Tibial nerve (tissue), 4 donors: Measurements from ENCODE around the gene HMX1. TPM values are rescaled to one million over a fixed set of nuclear protein-coding genes. Genes with fewer than 3 reads are reported as not detected.

Experiments used
- DNase-seq, 2 donors: peaks; one replicate each; pipeline ENCODE4 v3.0.0-alpha.2; 2019; ENCODE audit warnings: low spot score in 2 of 2
- H3K27ac ChIP-seq, 4 donors: fragments of 200-600 bp; sonication (generic) in 3 of 4; one replicate each; pipeline ENCODE4 v1.5.1; 2017 to 2019; ENCODE audit warnings: mild to moderate bottlenecking in 1 of 4
- H3K27me3 ChIP-seq, 2 donors: fragments of 200-600 bp; sonication (generic) in 1 of 2; one replicate each; pipeline versions ENCODE4 v1.5.1 to v1.6.0; 2017 to 2019
- H3K36me3 ChIP-seq, 3 donors: fragments of 200-600 bp; sonication (generic); one replicate each; pipeline ENCODE4 v1.5.1; 2018 to 2019
- H3K4me1 ChIP-seq, 4 donors: fragments of 200-600 bp; sonication (generic) in 3 of 4; one replicate each; pipeline ENCODE4 v1.5.1; 2017 to 2019
- H3K4me3 ChIP-seq, 4 donors: fragments of 200-600 bp; sonication (generic) in 3 of 4; one replicate each; pipeline ENCODE4 v1.5.1; 2017 to 2019; ENCODE audit warnings: mild to moderate bottlenecking in 1 of 4, moderate library complexity in 1 of 4
- H3K9me3 ChIP-seq, 4 donors: fragments of 200-600 bp; sonication (generic) in 3 of 4; one replicate each; pipeline ENCODE4 v1.5.1; 2017 to 2019
- EP300 ChIP-seq, 2 donors: sonication (generic); formaldehyde crosslinking; IDR thresholded peaks; one replicate each; pipeline ENCODE4 v1.6.1; 2017; ENCODE audit warnings: antibody characterized with exemption in 2 of 2, mild to moderate bottlenecking in 1 of 2
- POLR2A ChIP-seq, 2 donors: fragments of 450-650 bp; IDR thresholded peaks; one replicate each; pipeline ENCODE4 v1.6.1; 2017; ENCODE audit warnings: antibody characterized with exemption in 2 of 2, mild to moderate bottlenecking in 2 of 2, moderate library complexity in 2 of 2
- WGBS, 2 donors: methylation state at CpG; one replicate each; pipeline ENCODE4 v1.1.5; 2018; 5-methylcytosine and 5-hydroxymethylcytosine counted together
- total RNA-seq, 4 donors: library from RNA; depleted of rRNA; stranded (reverse); fragments of >200 nt; gene quantifications; one replicate each; pipeline ENCODE4 v1.1.0, GENCODE V29; 2016
- TF ChIP-seq, protein P1 (sequence below), 5 experiments: fragments of 200-600 bp in 3 of 5; fragments of 450-650 bp in 2 of 5; sonication (generic) in 3 of 5; IDR thresholded peaks; one replicate each; pipeline ENCODE4 v1.5.1; 2016 to 2019; ENCODE audit warnings: antibody characterized with exemption in 5 of 5, mild to moderate bottlenecking in 3 of 5, moderate library complexity in 2 of 5

HMX1 gene
- total RNA-seq, 4 donors from 2014 or later, result 0.21 TPM; not detected in 3

DNA sequence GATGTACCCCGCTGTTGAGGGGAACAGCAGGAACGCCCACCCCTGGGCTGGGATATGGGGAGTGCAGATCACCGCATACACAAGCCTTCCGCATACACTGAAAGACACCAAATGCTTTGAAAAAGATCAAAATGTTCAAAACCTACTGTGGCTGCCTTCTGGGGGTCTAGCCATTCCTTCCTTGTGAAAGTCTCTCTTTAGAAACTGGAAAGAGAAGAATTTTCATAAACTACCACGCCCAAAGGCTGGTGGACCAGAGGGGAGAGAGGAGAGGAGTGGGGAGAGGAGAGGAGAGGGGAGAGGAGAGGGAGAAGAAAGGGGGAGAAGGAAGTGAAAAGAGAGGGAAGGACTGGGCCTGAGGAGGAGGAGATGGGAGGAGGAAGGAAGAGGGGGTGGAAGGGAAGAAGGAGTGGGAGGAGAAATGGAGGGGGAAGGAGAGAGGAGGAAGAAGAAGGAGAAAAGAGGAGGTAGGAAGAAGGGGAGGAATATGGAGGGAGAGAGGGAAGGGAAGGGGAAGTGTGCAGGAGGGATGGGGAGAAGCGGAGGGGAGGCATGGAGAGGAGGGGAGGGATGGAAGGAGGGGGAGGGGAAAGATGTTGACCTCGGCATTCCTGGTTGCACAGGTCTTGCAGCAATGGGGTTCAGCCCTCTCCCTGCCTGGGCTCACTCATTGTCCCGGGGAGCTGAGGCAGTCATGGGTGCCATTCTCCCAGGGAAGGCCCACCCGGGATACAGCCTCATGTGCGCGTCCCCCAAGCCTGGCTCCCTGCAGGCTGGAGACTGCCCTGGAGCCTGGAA, 5.5 kb upstream of the HMX1 start:
- Histone ChIP-seq H3K36me3 (no peaks in the 10 kb centered on the region), H3K27ac (no peak overlapping the region), H3K4me3 (no peak overlapping the region), H3K27me3 (peaks cover 0 to 68% of the 10 kb centered on the region in 2 donors), H3K9me3 (no peaks in the 10 kb centered on the region), H3K4me1 (peaks cover 0 to 18% (median 0%) of the 10 kb centered on the region in 4 donors)
- DNase-seq, result no peak
- TF ChIP-seq EP300 (IDR thresholded peaks at IDR 0.05), result no peak
- no peak for TF ChIP-seq POLR2A (IDR thresholded peaks at IDR 0.05)
- TF ChIP-seq, protein P1, sequence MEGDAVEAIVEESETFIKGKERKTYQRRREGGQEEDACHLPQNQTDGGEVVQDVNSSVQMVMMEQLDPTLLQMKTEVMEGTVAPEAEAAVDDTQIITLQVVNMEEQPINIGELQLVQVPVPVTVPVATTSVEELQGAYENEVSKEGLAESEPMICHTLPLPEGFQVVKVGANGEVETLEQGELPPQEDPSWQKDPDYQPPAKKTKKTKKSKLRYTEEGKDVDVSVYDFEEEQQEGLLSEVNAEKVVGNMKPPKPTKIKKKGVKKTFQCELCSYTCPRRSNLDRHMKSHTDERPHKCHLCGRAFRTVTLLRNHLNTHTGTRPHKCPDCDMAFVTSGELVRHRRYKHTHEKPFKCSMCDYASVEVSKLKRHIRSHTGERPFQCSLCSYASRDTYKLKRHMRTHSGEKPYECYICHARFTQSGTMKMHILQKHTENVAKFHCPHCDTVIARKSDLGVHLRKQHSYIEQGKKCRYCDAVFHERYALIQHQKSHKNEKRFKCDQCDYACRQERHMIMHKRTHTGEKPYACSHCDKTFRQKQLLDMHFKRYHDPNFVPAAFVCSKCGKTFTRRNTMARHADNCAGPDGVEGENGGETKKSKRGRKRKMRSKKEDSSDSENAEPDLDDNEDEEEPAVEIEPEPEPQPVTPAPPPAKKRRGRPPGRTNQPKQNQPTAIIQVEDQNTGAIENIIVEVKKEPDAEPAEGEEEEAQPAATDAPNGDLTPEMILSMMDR (IDR thresholded peaks at IDR 0.05), result no peak
- 4 to 6% methylated on average over 8 to 11 of the region's 11 CpGs for WGBS, 2 donors

DNA sequence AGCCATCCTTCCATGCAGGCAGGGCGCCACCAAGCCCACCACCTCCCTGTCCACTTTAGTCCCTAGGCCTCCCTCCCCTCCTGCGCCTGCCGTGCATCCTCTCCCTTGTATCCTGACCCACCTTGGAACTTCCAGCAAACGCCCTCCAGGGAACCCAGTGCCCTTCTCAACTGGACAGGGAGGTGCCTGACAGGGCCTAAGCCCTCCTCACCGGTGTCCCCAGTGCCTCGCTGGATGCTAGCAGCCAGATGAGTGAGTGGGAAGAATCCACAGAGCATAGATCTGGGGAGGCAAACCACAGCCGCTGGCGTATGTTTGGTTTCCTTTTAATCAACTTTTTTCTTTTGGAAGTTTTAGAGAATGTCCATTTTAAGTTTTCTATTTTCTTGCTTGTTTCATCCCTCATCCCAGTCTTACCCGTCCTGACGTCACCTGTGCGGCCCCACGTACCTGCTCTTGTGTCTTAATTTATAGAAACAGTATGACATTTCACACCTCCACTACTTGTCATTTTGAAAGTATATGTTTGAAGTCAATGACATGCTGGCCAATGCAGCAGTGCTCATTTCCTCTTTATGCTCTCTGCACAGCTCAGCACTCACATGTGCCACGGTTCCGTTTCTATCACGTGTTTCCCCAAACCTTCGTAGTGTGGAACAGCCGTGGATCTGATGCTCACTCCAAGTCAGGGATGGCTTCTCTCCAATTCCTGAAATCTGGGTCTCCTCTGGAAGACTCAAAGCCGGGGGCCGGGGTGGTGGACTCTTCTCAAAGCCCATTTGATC, 3.4 kb upstream of the HMX1 start:
- Histone ChIP-seq H3K9me3 (no peaks in the 10 kb centered on the region), H3K27me3 (peaks cover 0 to 79% of the 10 kb centered on the region in 2 donors), H3K4me3 (no peak overlapping the region), H3K36me3 (no peaks in the 10 kb centered on the region), H3K4me1 (peaks cover 0 to 29% (median 0%) of the 10 kb centered on the region in 4 donors), H3K27ac (no peak overlapping the region)
- TF ChIP-seq EP300 (IDR thresholded peaks at IDR 0.05), result no peak
- no peak for TF ChIP-seq POLR2A (IDR thresholded peaks at IDR 0.05)
- TF ChIP-seq, protein P1 (IDR thresholded peaks at IDR 0.05), result no peak
- 10 to 19% methylated on average over 19 of the region's 19 CpGs for WGBS, 2 donors
- no peak for DNase-seq

DNA sequence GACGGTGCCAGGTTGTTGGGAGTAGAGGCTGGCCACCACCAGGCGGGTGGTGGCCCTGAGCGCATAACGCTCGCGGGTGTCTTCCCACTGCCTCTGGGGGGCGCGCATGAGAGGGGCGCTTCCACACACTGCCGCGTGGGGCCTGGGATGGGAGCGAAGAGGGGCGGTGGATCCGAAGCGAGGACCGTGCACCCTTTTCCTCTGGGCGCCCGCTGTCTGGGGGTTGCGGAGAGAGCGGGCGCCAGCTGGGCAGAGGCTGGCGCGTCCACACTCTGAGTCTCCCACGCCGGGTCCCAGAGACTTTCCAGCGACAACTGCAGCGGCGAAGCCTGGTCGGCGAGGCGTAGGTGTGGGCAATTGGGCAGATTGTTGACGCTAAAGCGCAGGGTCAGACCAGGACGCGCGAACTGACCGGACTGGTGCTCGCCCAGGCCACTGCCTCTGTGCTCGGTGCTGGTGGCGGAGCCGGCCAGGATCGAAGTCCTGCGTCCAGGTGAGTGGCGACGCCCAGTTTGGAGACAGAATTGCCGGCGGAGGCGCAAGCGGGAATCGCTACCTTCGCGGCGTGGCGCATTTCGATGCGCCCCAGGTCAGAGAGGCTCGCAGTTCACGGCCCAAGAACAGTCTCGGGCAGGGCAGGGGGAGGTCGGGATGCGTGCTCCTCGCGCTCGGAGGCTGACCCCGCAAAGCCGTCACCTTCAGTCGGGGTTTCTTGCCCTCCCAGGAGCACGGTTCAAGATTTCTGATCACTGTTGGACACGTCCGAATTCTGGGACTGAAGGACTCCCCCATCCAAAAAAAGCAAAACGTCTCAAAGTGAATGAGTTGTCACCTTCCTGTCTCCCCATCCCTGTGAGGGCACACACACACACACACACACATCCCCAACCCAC, 2.6 kb upstream of the HMX1 start:
- H3K27me3 ChIP-seq, result peaks cover 0 to 86% of the 10 kb centered on the region in 2 donors
- H3K9me3 ChIP-seq, result no peaks in the 10 kb centered on the region
- TF ChIP-seq POLR2A (IDR thresholded peaks at IDR 0.05), result no peak
- no peak for TF ChIP-seq EP300 (IDR thresholded peaks at IDR 0.05)
- TF ChIP-seq, protein P1 (IDR thresholded peaks at IDR 0.05), result no peak
- WGBS, 2 donors, result 4% methylated on average over 28 to 71 of the region's 71 CpGs
- no peak overlapping the region for H3K4me3 ChIP-seq
- H3K27ac ChIP-seq, result no peak overlapping the region
- H3K4me1 ChIP-seq, result peaks cover 0 to 29% (median 0%) of the 10 kb centered on the region in 4 donors
- H3K36me3 ChIP-seq, result no peaks in the 10 kb centered on the region
- no peak for DNase-seq

DNA sequence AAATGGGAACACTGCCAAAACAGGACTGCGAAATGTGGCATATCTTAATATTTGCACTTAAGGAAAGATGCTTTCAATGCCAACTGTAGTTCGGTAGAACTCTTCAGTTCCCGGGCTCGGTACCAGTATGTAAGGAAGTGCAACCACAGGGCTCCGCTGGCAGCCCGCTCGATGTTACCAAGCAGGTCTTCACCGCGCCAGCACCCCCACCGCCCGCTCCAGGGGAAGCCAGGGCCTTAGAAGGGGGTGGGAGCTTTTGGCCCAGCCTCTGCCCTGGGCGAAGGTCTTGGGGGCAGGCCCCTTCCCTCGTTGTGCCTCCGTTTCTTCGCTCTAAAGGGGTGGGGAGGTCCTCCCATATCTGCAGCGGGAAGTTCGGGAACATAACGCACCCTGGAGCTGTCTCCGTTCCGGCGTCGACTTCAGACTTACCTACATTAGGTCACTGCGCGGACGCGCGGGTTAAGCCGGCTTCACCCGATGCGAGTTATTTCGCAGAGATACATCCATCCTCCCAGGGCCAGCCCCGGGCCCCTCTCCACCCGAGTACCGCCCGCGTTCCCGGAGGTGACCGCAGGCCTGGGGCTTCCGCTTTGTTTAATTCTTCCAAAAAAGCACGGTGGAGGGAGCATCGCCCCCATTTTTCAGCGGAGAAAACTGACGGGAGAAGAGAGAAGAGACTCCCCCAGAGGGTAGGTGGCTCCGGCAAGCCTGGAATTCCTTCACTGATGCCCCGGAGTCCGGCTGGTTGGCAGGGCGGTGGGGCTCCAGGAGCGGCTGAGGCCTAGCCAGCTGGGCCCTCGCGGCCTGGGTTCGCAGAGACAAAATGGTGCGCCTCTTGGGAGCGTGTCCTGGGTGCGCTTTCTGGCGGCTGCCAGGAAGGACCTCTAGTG, 1.0 kb upstream of the HMX1 start:
- WGBS, 2 donors, result 2 to 4% methylated on average over 45 to 46 of the region's 55 CpGs
- TF ChIP-seq POLR2A (IDR thresholded peaks at IDR 0.05) (no peak), EP300 (IDR thresholded peaks at IDR 0.05) (no peak)
- TF ChIP-seq, protein P1 (IDR thresholded peaks at IDR 0.05), result no peak

More for the DNA sequence above, 1.0 kb upstream of the HMX1 start:
- Histone ChIP-seq H3K9me3 (no peaks in the 10 kb centered on the region), H3K36me3 (no peaks in the 10 kb centered on the region), H3K4me3 (no peak overlapping the region), H3K4me1 (peaks cover 0 to 25% (median 0%) of the 10 kb centered on the region in 4 donors), H3K27me3 (peaks cover 0 to 82% of the 10 kb centered on the region in 2 donors), H3K27ac (no peak overlapping the region)
- no peak for DNase-seq
